GM12874 (cell line): Measurements from ENCODE around the gene LY9.

Source experiments
- TF ChIP-seq, protein P1 (sequence below): IDR thresholded peaks from 2 replicates; pipeline ENCODE4 v1.5.1; 2011; ENCODE audit warnings: low read depth, mild to moderate bottlenecking, control low read depth, low read length, moderate library complexity; ENCODE audit not compliant: insufficient read depth

Gene LY9

DNA sequence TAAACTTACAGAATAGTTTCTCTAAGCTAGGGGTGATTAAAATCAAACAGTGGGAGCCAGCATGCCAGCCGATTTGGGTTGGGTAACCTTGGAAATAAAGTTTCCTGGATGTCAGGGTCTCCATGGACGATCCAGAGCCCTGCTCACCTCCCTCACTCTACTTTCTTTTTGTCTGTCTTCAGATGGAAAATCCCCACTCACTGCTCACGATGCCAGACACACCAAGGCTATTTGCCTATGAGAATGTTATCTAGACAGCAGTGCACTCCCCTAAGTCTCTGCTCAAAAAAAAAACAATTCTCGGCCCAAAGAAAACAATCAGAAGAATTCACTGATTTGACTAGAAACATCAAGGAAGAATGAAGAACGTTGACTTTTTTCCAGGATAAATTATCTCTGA lies 43.0 kb upstream of the LY9 start:
- TF ChIP-seq, protein P1, sequence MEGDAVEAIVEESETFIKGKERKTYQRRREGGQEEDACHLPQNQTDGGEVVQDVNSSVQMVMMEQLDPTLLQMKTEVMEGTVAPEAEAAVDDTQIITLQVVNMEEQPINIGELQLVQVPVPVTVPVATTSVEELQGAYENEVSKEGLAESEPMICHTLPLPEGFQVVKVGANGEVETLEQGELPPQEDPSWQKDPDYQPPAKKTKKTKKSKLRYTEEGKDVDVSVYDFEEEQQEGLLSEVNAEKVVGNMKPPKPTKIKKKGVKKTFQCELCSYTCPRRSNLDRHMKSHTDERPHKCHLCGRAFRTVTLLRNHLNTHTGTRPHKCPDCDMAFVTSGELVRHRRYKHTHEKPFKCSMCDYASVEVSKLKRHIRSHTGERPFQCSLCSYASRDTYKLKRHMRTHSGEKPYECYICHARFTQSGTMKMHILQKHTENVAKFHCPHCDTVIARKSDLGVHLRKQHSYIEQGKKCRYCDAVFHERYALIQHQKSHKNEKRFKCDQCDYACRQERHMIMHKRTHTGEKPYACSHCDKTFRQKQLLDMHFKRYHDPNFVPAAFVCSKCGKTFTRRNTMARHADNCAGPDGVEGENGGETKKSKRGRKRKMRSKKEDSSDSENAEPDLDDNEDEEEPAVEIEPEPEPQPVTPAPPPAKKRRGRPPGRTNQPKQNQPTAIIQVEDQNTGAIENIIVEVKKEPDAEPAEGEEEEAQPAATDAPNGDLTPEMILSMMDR, result no peak

DNA sequence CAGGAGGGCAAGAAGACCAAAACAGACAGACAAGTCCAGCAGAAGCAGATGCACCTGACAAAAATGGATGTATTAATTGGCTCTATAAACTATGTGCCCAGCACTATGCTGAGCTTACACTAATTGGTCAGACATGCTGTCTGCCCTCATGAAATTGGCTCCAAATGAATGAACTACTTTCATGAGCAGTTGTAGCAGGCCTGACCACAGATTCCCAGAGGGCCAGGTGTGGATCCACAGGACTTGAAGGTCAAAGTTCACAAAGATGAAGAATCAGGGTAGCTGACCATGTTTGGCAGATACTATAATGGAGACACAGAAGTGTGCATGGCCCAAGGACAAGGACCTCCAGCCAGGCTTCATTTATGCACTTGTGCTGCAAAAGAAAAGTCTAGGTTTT lies 42.4 kb upstream of the LY9 start:
- TF ChIP-seq, protein P1, result no peak

DNA sequence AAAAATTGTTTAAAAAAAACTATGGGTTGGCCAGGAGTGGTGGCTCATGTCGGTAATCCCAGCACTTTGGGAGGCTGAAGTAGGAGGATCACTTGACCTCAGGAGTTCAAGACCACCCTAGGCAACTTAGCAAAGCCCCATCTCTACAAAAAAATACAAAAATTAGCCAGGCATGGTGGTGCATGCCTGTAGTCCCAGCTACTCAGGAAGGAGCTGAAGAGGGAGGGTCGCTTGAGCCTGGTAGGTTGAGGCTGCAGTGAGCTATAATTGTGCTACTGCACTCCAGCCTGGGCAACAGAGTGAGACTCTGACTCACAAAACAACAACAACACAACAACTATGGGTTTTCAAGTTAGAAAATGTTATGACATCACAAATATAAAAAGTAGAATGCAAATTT lies 40.5 kb upstream of the LY9 start:
- TF ChIP-seq, protein P1, result no peak

DNA sequence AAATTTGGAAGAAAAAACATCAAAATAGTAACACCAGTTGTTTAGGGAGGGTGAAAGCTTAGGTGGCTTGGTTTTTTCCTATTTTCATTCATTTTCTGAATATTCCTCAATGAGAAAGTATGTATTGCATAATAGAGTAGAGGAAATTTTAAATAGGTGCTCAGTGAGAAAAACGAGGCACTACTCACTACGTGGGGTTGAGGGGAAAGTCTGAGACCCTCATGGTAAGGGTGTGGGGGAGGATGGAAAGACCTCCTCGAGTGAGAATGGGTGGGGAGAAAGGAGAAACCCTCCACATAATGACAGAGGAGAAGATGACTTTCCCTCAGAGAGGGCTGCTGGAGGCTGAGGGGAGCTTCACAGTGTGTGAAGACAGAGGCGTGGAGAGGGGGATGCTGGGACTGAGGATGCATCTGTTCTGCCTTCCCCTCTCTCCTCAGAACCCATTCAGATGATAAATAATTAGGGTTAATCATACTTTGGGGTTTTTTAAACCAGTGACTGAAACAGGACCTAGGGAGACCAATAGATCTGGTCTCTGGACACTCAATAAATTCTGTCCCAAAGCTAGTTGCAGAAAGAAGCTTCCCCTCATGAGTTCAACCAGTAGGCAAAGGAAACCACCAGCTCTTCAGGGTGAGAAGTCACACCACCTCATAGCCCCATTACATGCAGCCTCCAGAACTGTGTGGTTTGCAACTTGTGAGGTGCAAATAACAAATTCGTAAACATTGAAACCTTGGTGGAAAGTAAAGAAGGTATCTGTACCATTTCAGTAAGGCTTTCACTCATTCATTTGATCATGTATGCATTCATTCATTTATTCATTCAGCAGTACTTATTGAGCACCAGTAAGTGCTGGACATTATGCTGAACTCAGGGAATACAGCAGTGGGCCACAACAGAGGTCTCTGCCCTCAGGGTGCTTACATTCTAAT lies 39.8 kb upstream of the LY9 start:
- TF ChIP-seq, protein P1, result no peak

DNA sequence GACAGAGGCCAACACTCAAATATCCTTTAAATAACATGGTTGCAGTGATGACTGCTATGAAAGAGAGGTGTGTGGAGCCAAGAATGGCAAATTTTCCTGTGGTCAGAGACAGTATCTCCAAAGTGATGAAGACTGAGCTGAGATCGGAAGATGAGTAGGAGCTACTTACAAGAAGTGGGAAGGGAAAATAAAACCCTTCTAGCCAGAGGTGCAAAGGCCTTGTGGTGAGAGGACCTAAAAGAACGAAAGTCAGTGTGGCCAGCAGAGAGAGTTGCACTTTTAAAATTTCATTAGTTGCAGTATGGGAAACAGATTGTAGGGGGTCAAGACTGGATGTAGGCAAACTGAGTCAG lies 39.1 kb upstream of the LY9 start:
- TF ChIP-seq, protein P1, result no peak

DNA sequence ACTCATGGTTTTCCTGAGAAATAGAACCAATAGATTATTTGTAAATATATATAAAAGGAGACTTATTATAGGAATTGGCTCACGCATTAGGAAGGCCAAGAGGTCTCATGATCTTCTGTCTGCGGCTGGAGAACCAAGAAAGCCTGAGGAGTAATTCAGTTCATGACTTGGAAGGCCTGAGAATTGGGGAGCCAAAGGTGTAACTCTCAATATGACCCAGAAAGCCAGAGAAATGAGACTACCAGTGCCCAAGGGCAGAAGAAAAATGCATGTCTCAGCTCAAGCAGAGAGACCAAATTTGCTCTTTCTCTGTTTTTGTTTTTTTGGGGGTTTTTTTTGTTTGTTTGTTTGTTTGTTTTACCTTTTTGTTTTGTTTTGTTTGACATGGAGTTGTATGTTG lies 37.5 kb upstream of the LY9 start:
- TF ChIP-seq, protein P1, result no peak

DNA sequence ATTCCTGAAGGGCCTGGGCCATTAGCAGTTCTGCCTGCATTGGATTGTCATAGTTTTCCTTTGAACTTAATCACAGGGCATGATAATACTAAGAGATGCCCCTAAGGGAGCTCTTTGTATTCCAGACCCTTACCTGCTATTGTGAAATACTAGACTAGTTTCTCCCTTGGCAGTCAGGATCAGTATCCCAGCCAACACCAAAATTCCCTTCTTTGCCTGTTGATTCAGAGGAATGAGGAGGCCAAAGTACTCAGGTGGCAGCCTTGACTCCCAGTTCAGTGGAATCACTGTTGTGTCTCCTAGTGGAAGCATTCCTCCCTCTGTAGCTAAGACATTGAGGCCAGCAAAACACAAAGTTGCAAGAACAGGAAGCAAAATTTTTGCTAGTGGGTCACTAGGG lies 36.2 kb upstream of the LY9 start:
- TF ChIP-seq, protein P1, result no peak
